Thoracic aorta (tissue), 2 donors: ENCODE results near the gene SLC46A3. TPM values are rescaled to one million over a fixed set of nuclear protein-coding genes. Genes with fewer than 3 reads are reported as not detected.
"Not testable (repeated sequence)": the region's sequence is repeated elsewhere in the genome, so short reads cannot be mapped to it uniquely, and the experiment has no call there.

Experiments used
- ATAC-seq: fragments of 150-250 bp; one replicate; pipeline ENCODE4 v1.8.0; 2017; ENCODE audit warnings: low read depth; ENCODE audit not compliant: insufficient number of reproducible peaks, low FRiP score
- DNase-seq: peaks from one replicate; pipeline ENCODE4 v3.0.0-alpha.2; 2020; ENCODE audit warnings: low spot score
- H3K27ac ChIP-seq, 2 donors: fragments of 200-600 bp; sonication (generic); 1 replicate in 1 of 2; 2 replicates in 1 of 2; pipeline ENCODE4 v1.5.1; 2016; ENCODE audit warnings: mild to moderate bottlenecking in 2 of 2, moderate library complexity in 2 of 2
- H3K27me3 ChIP-seq: fragments of 200-600 bp; sonication (generic); replicated peaks from 2 replicates; pipeline ENCODE4 v1.6.0; 2016; ENCODE audit warnings: mild to moderate bottlenecking; ENCODE audit not compliant: insufficient read depth
- H3K36me3 ChIP-seq: fragments of 200-600 bp; sonication (generic); one replicate; pipeline ENCODE4 v1.5.1; 2016
- H3K4me1 ChIP-seq, 2 donors: fragments of 200-600 bp; sonication (generic); 1 replicate in 1 of 2; 2 replicates in 1 of 2; pipeline versions ENCODE4 v1.5.1 to v1.6.0; 2016; ENCODE audit warnings: low read depth in 2 of 2, mild to moderate bottlenecking in 1 of 2; ENCODE audit not compliant: control insufficient read depth in 1 of 2
- H3K4me3 ChIP-seq: fragments of 200-600 bp; sonication (generic); 2 replicates; pipeline ENCODE4 v1.5.1; 2016; ENCODE audit warnings: mild to moderate bottlenecking
- H3K9me3 ChIP-seq: fragments of 200-600 bp; sonication (generic); 2 replicates; pipeline ENCODE4 v1.5.1; 2016
- CTCF ChIP-seq: fragments of 200-600 bp; sonication (generic); IDR thresholded peaks from one replicate; pipeline ENCODE4 v1.5.1; 2019; ENCODE audit warnings: antibody characterized with exemption
- total RNA-seq, 2 donors: library from RNA; depleted of rRNA; stranded (reverse); fragments of >200 nt; gene quantifications; one replicate each; pipeline versions ENCODE4 v1.1.0 to v1.2.3, GENCODE V29; 2016

SLC46A3 gene
- total RNA-seq, 2 donors from 2014 or later, result 10.8 to 16.4 TPM

- TF ChIP-seq CTCF, result no peak
- no peaks in the 10 kb centered on the region for H3K4me1 ChIP-seq
- H3K27me3 ChIP-seq, result no peaks in the 10 kb centered on the region
- no peak overlapping the region for H3K27ac ChIP-seq
- ATAC-seq (no peak), DNase-seq (no peak)
- no peaks in the 10 kb centered on the region for H3K9me3 ChIP-seq
- H3K4me3 ChIP-seq, result no peak overlapping the region
- no peaks in the 10 kb centered on the region for H3K36me3 ChIP-seq
Measured at GRCh38 chr13:28746287-28746612, 27.5 kb upstream of the SLC46A3 start.

- Histone ChIP-seq H3K27ac (no peak overlapping the region), H3K36me3 (no peaks in the 10 kb centered on the region), H3K4me1 (no peaks in the 10 kb centered on the region), H3K4me3 (no peak overlapping the region), H3K9me3 (no peaks in the 10 kb centered on the region), H3K27me3 (no peaks in the 10 kb centered on the region)
- ATAC-seq (no peak), DNase-seq (no peak)
- TF ChIP-seq CTCF, result no peak
Measured at GRCh38 chr13:28744656-28745055, 25.9 kb upstream of the SLC46A3 start.

- no peaks in the 10 kb centered on the region for H3K27me3 ChIP-seq
- DNase-seq, result no peak
- H3K9me3 ChIP-seq, result no peaks in the 10 kb centered on the region
- H3K4me3 ChIP-seq, result no peak overlapping the region
- no peak for TF ChIP-seq CTCF
- no peaks in the 10 kb centered on the region for H3K4me1 ChIP-seq
- H3K27ac ChIP-seq, result no peak overlapping the region
- no peaks in the 10 kb centered on the region for H3K36me3 ChIP-seq
- ATAC-seq, result no peak
Measured at GRCh38 chr13:28744091-28744536, 25.3 kb upstream of the SLC46A3 start.

- Histone ChIP-seq H3K27ac (no peak overlapping the region), H3K9me3 (no peaks in the 10 kb centered on the region), H3K4me1 (no peaks in the 10 kb centered on the region), H3K27me3 (no peaks in the 10 kb centered on the region), H3K4me3 (no peak overlapping the region), H3K36me3 (no peaks in the 10 kb centered on the region)
- DNase-seq (no peak), ATAC-seq (no peak)
- TF ChIP-seq CTCF, result no peak
Measured at GRCh38 chr13:28743499-28744083, 24.8 kb upstream of the SLC46A3 start.

GRCh38 chr13:28743020-28743419 lies 24.2 kb upstream of the SLC46A3 start:
- H3K27ac ChIP-seq, result no peak overlapping the region
- H3K9me3 ChIP-seq, result no peaks in the 10 kb centered on the region
- H3K4me1 ChIP-seq, result no peaks in the 10 kb centered on the region
- no peaks in the 10 kb centered on the region for H3K36me3 ChIP-seq
- no peak for DNase-seq
- TF ChIP-seq CTCF, result no peak
- no peaks in the 10 kb centered on the region for H3K27me3 ChIP-seq
- ATAC-seq, result no peak
- no peak overlapping the region for H3K4me3 ChIP-seq

- not testable (repeated sequence) for H3K4me1 ChIP-seq, H3K36me3 ChIP-seq, H3K4me3 ChIP-seq, DNase-seq, H3K27me3 ChIP-seq, H3K9me3 ChIP-seq, ATAC-seq, H3K27ac ChIP-seq
Measured at GRCh38 chr13:28742445-28742844, 23.7 kb upstream of the SLC46A3 start.
